Stimulated activated naive CD4-positive, alpha-beta T cell (primary cell): Measurements from ENCODE around the gene TNK1.
"Not testable (repeated sequence)": the region's sequence is repeated elsewhere in the genome, so short reads cannot be mapped to it uniquely, and the experiment has no call there.

ENCODE experiments used
- DNase-seq, 6 experiments: peaks; one replicate each; lab custom pipeline; 2025; lab: John Stamatoyannopoulos, UW

Gene TNK1

DNA sequence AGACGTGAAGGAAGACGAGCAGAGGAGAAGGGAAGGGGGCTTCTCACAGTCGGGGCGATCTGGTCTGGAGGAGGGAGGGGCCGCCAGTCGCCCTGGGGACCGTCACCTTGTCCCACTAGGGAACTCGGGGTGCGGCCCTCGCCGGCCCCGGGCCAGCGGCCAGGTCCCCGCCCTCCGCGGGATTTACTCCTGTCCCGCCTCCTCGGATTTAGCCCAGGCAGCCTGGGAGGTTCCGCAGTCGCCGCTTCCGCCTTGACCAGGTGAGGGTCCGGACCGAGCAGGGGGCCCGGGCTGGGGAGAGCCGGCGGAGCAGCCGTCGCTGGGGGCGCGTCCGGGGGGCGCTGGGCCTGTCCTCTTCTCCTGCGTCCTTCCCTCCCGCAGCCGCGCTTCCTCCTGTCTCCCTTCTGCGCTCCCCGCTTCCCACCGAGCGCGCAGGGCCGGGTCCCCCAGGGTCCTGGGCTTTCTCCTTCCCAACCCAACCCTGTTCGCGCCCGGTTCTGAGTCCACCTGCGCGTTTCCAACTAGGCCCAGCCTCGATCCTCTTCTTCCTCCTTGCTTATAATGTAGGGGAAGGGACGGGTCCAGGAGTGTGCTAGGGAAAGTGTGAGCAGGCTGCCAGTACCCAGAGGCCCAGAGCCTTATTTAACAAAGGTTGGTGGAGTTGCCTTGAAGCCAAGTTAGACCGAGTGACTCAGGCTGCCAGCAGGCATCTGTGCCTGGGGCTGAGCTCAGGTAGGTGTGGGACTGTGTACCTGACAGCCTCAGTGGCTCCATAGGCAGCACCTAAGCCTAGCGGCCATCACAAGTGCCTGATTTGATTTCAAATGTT is at the start of gene TNK1:
TNK1 (plus strand) TSS at position 235 of the 829 bp plus-strand sequence. CDS start 1,838 bp downstream, outside the sequence.
- DNase-seq: peak in 2 of 6 experiments; percentile 12 to 16

DNA sequence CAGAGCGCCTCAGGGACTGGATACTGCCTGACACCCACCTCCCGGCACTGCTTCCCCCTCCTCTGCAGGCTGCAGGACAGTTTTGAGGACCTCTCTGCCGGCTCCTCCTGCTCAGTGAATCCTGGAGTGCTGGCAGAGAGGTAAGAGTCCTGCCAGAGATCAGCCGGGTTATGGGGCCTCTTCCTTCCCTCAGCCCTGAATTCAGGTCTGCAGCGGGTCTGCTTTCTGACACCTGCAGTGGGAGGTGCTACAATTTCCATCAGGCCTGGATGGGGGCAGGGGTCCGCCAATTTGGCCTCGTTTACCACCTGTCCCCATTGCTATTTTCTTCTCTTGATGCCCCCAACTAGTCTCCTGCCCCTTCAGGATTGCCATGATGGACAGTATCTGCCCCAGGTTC is 48.8 kb upstream of the TNK1 start:
- DNase-seq: no peak

DNA sequence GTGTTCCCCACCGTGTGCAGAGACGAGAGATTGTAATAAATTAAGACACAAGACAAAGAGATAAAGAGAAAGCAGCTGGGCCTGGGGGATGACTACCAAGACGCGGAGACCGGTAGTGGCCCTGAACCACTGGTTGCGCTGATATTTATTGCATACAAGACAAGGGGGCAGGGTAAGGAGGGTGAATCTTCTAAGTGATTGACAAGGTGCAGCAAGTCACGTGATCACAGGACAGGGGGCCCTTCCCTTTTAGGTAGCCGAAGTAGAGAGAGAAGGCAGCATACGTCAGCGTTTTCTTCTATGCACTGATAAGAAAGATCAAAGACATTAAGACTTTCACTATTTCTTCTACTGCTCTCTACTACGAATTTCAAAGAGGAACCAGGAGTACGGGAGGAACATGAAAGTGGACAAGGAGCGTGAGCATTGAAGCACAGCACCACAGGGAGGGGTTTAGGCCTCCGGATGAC is 48.3 kb upstream of the TNK1 start:
- DNase-seq: peak in 4 of 6 experiments; percentile 34 to 60 (median 54)

DNA sequence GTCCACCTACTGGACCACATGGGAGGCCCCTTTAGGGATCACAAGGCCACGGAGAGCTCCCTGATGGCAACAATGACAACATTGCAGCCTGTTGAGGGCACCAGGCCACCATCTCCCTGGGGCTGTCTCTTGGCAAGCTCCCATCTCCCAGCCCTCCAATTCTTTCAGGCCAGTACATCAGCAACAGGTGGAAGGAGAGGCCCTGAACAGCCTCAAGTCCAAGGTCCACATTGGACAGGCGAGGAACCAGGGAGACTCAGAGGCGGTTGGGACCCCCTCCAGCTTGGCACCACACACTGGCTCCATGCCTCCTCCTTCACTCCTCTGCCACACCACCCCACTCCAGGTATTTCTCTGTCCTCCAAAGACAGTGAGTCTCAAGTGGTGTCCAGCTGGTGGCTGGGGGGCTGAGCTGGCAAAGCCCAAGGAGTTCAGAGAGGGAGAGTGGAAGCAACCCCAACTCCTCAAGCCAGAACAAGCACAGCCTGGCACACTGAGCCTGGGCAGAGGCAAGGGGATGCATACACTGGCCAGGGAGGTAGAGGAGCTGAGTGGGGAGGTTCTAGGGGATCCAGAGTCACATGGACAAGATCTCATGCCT is 45.9 kb upstream of the TNK1 start:
- DNase-seq: no peak

GRCh38 chr17:7335765-7336164 is 45.1 kb upstream of the TNK1 start:
- DNase-seq: not testable (repeated sequence)

- peak; percentile 69 to 83 (median 78) for DNase-seq
Measured at GRCh38 chr17:7336240-7337175, 44.4 kb upstream of the TNK1 start, which contains the start of gene ACAP1. ACAP1 (plus strand) TSS chr17:7336529; CDS start chr17:7336735, 206 bp downstream.

- not testable (repeated sequence) for DNase-seq
Measured at GRCh38 chr17:7337600-7337999, 43.3 kb upstream of the TNK1 start.

DNA sequence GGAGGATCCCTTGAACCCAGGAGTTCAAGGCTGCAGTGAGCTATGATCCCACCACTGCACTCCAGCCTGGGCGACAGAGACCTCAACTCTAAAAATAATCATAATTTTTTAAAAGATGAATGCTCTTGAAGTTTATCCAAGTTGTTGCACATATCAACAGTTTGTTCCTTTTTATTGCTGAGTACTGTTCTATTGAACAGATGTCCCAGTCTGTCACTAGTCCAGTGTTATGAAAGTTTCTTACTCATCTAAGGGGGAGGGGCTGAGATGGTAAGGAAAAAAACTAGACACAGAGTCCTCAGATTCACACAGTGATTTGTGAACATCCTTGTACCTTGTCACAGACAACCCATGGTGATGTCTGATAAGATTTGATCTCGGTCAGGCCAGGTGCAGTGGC is 40.7 kb upstream of the TNK1 start:
- no peak for DNase-seq

DNA sequence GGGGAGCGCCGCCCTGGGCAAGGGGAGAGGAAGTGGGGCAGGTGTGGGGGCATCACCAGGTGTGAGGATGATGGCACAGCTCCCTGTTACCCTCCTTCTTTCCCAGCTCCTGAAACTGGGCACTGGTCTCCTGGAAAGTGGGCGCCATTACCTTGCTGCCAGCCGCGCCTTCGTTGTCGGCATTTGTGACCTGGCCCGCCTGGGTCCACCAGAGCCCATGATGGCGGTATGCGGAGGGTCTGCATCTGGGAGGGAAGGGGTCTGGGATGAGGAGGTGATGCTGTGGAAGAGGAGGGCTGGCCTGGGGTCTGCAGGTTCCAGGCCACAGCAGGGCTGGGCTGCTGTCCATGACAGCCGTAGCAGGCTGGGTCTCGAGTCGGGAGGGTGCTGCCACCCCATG is 39.0 kb upstream of the TNK1 start:
- DNase-seq: no peak

DNA sequence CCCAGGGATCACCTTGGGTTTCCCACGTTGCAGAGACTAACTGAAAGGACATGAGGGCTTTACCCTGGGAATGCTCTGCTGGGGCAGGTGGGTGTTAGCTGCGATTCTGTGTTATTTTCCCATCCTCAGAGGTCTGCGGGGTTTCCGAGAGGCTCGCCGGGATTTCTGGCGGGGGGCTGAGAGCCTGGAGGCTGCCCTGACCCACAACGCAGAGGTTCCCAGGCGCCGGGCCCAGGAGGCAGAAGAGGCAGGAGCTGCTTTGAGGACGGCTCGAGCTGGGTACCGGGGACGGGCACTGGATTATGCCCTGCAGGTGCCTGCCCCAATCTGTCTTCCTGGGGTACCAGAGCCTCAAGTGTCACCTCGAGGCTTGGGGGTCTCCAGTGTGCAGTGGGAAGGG is 37.6 kb upstream of the TNK1 start:
- no peak for DNase-seq

- DNase-seq: no peak
Measured at GRCh38 chr17:7346761-7347614, 33.9 kb upstream of the TNK1 start.

GRCh38 chr17:7347630-7348477 is 33.0 kb upstream of the TNK1 start:
- DNase-seq: no peak

- no peak for DNase-seq
Measured at GRCh38 chr17:7348478-7349242, 32.2 kb upstream of the TNK1 start.

- DNase-seq: peak; percentile 34 to 72 (median 63)
Measured at GRCh38 chr17:7351665-7352502, 29.0 kb upstream of the TNK1 start, which contains the start of gene KCTD11. KCTD11 (plus strand) TSS chr17:7352162.

DNA sequence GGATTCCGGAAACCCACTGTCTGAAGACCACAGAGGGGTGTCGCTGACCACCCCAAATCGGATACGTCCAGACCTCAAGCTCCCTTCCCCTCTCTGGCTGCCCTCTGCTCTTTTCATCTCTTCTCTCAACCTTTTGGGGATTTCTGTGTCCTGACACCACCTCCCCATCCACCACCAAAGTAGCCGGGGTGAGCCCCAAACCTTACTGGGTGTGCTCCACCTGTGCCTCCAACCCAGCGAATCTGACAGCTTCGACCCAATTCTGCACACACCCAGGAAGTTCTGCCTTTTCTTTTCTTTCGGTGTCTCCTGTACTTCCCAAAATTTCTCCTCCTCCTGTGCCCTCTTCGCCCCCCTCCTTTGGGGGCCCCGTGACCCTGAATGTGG is 28.4 kb upstream of the TNK1 start:
- DNase-seq: no peak

DNA sequence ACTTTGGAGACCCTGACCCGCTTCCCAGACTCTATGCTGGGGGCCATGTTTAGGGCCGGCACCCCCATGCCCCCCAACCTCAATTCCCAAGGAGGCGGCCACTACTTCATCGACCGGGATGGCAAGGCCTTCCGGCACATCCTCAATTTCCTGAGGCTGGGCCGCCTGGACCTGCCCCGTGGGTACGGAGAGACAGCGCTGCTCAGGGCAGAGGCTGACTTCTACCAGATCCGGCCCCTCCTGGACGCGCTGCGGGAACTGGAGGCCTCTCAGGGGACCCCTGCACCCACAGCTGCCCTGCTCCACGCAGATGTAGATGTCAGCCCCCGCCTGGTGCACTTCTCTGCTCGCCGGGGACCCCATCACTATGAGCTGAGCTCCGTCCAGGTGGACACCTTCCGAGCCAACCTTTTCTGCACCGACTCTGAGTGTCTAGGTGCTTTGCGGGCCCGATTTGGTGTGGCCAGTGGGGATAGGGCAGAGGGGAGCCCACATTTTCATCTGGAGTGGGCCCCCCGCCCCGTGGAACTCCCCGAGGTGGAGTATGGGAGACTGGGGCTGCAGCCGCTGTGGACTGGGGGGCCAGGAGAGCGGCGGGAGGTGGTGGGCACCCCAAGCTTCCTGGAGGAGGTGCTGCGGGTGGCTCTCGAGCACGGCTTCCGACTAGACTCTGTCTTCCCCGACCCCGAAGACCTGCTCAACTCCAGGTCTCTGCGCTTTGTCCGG is 27.8 kb upstream of the TNK1 start:
- DNase-seq: no peak

DNA sequence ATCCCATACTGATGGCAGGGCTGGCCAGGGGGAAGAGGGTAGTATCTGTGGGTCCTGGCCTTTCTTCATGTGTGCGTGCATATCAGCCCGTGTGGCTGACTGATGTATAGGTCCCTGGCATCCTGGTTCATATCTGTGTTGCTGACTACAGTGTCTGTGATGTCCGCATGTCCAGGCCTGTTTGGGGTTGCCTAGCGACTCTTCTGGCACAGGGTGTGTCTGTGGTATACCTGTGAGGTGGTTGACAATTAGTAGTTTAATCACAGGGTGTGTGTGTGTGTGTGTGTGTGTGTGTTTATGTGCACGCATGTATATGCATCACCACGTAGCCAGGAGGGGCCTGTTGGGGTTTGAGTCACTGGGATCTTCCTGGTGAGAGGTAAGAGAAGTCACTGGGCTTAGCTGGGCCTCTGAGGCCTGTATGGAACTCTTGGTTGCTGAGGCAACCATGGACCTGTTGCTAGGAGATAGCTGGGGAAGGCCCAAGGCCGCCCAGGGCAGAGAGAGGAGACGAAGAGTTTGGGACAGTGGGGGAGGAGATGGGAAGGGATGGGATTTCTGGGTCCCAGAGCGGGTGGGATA is 26.5 kb upstream of the TNK1 start:
- DNase-seq: no peak
